Measurements from ENCODE around the gene WBP4.
A peak's percentile ranks its signal among the peaks of the same experiment; 100 is the strongest.

DNA sequence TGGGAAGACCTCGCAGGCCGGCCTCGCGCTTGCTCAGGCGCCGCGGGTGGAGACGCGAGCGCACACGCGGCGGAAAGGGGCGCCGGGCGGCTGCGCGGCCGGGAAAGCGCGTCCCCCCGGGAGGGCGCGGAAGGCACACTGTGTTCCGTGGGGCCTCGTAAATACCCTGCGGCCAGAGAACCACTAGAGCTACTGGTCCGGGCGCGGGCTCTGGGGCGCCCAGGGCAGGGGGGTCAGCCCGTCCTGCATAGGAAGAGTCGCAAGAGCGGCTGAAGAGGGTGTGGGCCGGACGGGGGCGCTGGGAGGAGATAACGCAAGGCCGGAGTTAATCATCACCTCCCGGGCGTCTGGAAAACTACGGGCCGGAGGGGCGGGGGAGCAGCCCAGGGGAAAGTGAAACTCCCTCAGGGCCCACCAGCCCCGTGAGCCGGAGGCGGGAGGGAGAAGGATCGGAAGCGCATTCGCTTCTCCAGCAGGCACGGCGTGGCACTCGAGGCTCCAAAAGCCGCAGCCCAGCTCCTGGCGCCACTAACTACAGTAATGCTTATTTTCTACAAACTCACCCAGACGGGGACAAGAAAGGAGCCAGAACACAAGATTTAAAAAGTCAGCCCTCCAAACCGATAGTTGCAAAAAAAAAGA is 1.1 kb upstream of the WBP4 start:
- TF ChIP-seq SMC3 (IDR thresholded peaks at IDR 0.05; ENCODE audit: low read depth, low read length) (no peak; the same call in 1 of the 2 replicates), RCOR1 (IDR thresholded peaks at IDR 0.05; ENCODE audit: insufficient replicate concordance, low read length) (peak; percentile 19), POLR2A (IDR thresholded peaks at IDR 0.05; ENCODE audit: low read depth, low read length) (peak; percentile 75), BHLHE40 (IDR thresholded peaks at IDR 0.05; ENCODE audit: low read depth, low read length) (no peak), MAFK (IDR thresholded peaks at IDR 0.05; ENCODE audit: low read depth, low read length) (no peak), RAD21 (IDR thresholded peaks at IDR 0.05; ENCODE audit: low read length) (no peak; the same call in 1 of the 2 replicates), CEBPB (IDR thresholded peaks at IDR 0.05; ENCODE audit: low read depth, low read length) (peak; percentile 43), MXI1 (IDR thresholded peaks at IDR 0.05; ENCODE audit: borderline replicate concordance, low read depth, low read length) (peak; percentile 78; the same call in 1 of the 2 replicates), RFX5 (IDR thresholded peaks at IDR 0.05; ENCODE audit: low read depth, low read length) (no peak), MAZ (IDR thresholded peaks at IDR 0.05; ENCODE audit: borderline replicate concordance, low read depth, low read length) (peak; percentile 94)
- TF ChIP-seq, protein P1, sequence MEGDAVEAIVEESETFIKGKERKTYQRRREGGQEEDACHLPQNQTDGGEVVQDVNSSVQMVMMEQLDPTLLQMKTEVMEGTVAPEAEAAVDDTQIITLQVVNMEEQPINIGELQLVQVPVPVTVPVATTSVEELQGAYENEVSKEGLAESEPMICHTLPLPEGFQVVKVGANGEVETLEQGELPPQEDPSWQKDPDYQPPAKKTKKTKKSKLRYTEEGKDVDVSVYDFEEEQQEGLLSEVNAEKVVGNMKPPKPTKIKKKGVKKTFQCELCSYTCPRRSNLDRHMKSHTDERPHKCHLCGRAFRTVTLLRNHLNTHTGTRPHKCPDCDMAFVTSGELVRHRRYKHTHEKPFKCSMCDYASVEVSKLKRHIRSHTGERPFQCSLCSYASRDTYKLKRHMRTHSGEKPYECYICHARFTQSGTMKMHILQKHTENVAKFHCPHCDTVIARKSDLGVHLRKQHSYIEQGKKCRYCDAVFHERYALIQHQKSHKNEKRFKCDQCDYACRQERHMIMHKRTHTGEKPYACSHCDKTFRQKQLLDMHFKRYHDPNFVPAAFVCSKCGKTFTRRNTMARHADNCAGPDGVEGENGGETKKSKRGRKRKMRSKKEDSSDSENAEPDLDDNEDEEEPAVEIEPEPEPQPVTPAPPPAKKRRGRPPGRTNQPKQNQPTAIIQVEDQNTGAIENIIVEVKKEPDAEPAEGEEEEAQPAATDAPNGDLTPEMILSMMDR (conservative IDR thresholded peaks at IDR 0.05; ENCODE audit: low read depth, low read length): peak; percentile 38
- TF ChIP-seq, protein P2, sequence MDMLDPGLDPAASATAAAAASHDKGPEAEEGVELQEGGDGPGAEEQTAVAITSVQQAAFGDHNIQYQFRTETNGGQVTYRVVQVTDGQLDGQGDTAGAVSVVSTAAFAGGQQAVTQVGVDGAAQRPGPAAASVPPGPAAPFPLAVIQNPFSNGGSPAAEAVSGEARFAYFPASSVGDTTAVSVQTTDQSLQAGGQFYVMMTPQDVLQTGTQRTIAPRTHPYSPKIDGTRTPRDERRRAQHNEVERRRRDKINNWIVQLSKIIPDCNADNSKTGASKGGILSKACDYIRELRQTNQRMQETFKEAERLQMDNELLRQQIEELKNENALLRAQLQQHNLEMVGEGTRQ (IDR thresholded peaks at IDR 0.05; ENCODE audit: low read depth, low read length): no peak; the same call in 1 of the 2 replicates

Measured in IMR-90 (cell line).